Keratinocyte (primary cell): Measurements from ENCODE around the gene PRKAG1. TPM values are rescaled to one million over a fixed set of nuclear protein-coding genes. Genes with fewer than 3 reads are reported as not detected.

ENCODE experiments used
- DNase-seq: peaks from one replicate; pipeline ENCODE4 v3.0.0-alpha.2; 2011; ENCODE audit warnings: low read depth, missing footprints, low spot score
- FAIRE-seq: peaks from 2 replicates; lab custom pipeline; 2011; peaks lifted over from hg19 to GRCh38; lab: Jason Lieb, UNC
- H2AFZ ChIP-seq: 2 replicates; pipeline ENCODE4 v1.6.0; 2012; ENCODE audit warnings: low read length, control low read depth, inconsistent platforms; ENCODE audit not compliant: control insufficient read depth
- H3K27ac ChIP-seq: 2 replicates; pipeline ENCODE4 v1.5.1; 2011; ENCODE audit warnings: low read length; ENCODE audit not compliant: control insufficient read depth, insufficient read depth
- H3K27me3 ChIP-seq: 3 replicates; pipeline ENCODE4 v1.6.0; 2011; ENCODE audit warnings: low read length; ENCODE audit not compliant: control insufficient read depth, insufficient read depth; ENCODE audit errors: extremely low read depth
- H3K36me3 ChIP-seq, 2 experiments: 2 replicates in 1 of 2; 3 replicates in 1 of 2; pipeline ENCODE4 v1.5.1; 2011; ENCODE audit warnings: low read length in 2 of 2, mild to moderate bottlenecking in 1 of 2; ENCODE audit not compliant: control insufficient read depth in 2 of 2, insufficient read depth in 2 of 2; ENCODE audit errors: extremely low read depth in 1 of 2
- H3K4me1 ChIP-seq: 3 replicates; pipeline ENCODE4 v1.5.1; 2011; ENCODE audit warnings: low read length; ENCODE audit not compliant: control insufficient read depth, insufficient read depth; ENCODE audit errors: extremely low read depth
- H3K4me2 ChIP-seq: 3 replicates; pipeline ENCODE4 v1.6.0; 2011; ENCODE audit warnings: low read depth, low read length; ENCODE audit not compliant: control insufficient read depth, insufficient read depth; ENCODE audit errors: extremely low read depth
- H3K4me3 ChIP-seq, 3 experiments: fragments of 200-600 bp in 1 of 3; sonication (generic) in 1 of 3; 2 replicates in 2 of 3; 3 replicates in 1 of 3; pipeline ENCODE4 v1.5.1; 2011 to 2016; ENCODE audit warnings: low read length in 3 of 3, mild to moderate bottlenecking in 3 of 3, control low read depth in 2 of 3, inconsistent platforms in 1 of 3, low read depth in 1 of 3, mixed read lengths in 1 of 3, mixed run types in 1 of 3, moderate library complexity in 1 of 3; ENCODE audit not compliant: control insufficient read depth in 2 of 3, insufficient read depth in 2 of 3; ENCODE audit errors: extremely low read depth in 1 of 3
- H3K79me2 ChIP-seq: 2 replicates; pipeline ENCODE4 v1.6.0; 2012; ENCODE audit warnings: low read length; ENCODE audit not compliant: control insufficient read depth, insufficient read depth
- H3K9ac ChIP-seq: 3 replicates; pipeline ENCODE4 v1.6.0; 2011; ENCODE audit warnings: low read length; ENCODE audit not compliant: control insufficient read depth, insufficient read depth; ENCODE audit errors: extremely low read depth
- H3K9me1 ChIP-seq: 3 replicates; pipeline ENCODE4 v1.6.0; 2011; ENCODE audit warnings: low read length; ENCODE audit not compliant: control insufficient read depth, insufficient read depth; ENCODE audit errors: extremely low read depth
- H3K9me3 ChIP-seq: 2 replicates; pipeline ENCODE4 v1.5.1; 2012; ENCODE audit warnings: low read depth, low read length; ENCODE audit not compliant: control insufficient read depth
- H4K20me1 ChIP-seq: 3 replicates; pipeline ENCODE4 v1.6.0; 2011; ENCODE audit warnings: low read length; ENCODE audit not compliant: control insufficient read depth, insufficient read depth; ENCODE audit errors: extremely low read depth
- EZH2 ChIP-seq: IDR thresholded peaks from one replicate; pipeline ENCODE4 v1.6.1; 2012; ENCODE audit warnings: inconsistent platforms, mild to moderate bottlenecking, low read length, moderate library complexity
- dilution Hi-C: fragments of 300-500 bp; cut with MboI; formaldehyde crosslinking; loops from one replicate; pipeline ENCODE4 v1.7.0; 2020; ENCODE audit warnings: low sequenced_read_pairs; ENCODE audit not compliant: extremely low pct_ligation_motif_present
- polyA plus RNA-seq, 5 experiments: library from polyadenylated mRNA; depleted of rRNA in 3 of 5; stranded (reverse) in 3 of 5; stranded (forward) in 1 of 5; unstranded in 1 of 5; fragments of >200 nt; gene quantifications; 1 replicate in 1 of 5; 2 replicates in 3 of 5; 3 replicates in 1 of 5; pipeline versions ENCODE4 v1.2.1 to v1.2.3, GENCODE V29; 2011 to 2012; ENCODE audit warnings: missing spikeins in 2 of 5, low read depth in 1 of 5, low replicate concordance in 1 of 5
- TF ChIP-seq, protein P1 (sequence below), 3 experiments: IDR thresholded peaks in 1 of 3; conservative IDR thresholded peaks in 1 of 3; optimal IDR thresholded peaks in 1 of 3; 2 replicates in 2 of 3; 3 replicates in 1 of 3; pipeline versions ENCODE3 to v1.5.1; 2011; ENCODE audit warnings: low read length in 3 of 3, mild to moderate bottlenecking in 3 of 3, moderate library complexity in 2 of 3, control low read depth in 1 of 3, inconsistent platforms in 1 of 3; ENCODE audit not compliant: insufficient read depth in 2 of 3; ENCODE audit errors: extremely low read depth in 1 of 3

Gene PRKAG1
- polyA plus RNA-seq, 1 donor (not counting 4 experiments of a cell fraction or from before 2014, with no cell fraction given): 125 TPM

- dilution Hi-C loops: no loop called here
- Histone ChIP-seq H3K9me1 (no peaks in the 10 kb centered on the region), H3K79me2 (no peaks in the 10 kb centered on the region), H3K36me3 (peaks cover 44 to 62% of the 10 kb centered on the region in 2 experiments), H3K27ac (no peak overlapping the region), H2AFZ (no peak overlapping the region), H3K9me3 (no peaks in the 10 kb centered on the region), H3K9ac (no peak overlapping the region), H3K4me2 (no peak overlapping the region), H3K4me1 (no peaks in the 10 kb centered on the region), H3K27me3 (no peaks in the 10 kb centered on the region), H3K4me3 (no peak overlapping the region), H4K20me1 (peaks cover 2% of the 10 kb centered on the region)
- DNase-seq: no peak
- no peak for FAIRE-seq
- TF ChIP-seq, protein P1, sequence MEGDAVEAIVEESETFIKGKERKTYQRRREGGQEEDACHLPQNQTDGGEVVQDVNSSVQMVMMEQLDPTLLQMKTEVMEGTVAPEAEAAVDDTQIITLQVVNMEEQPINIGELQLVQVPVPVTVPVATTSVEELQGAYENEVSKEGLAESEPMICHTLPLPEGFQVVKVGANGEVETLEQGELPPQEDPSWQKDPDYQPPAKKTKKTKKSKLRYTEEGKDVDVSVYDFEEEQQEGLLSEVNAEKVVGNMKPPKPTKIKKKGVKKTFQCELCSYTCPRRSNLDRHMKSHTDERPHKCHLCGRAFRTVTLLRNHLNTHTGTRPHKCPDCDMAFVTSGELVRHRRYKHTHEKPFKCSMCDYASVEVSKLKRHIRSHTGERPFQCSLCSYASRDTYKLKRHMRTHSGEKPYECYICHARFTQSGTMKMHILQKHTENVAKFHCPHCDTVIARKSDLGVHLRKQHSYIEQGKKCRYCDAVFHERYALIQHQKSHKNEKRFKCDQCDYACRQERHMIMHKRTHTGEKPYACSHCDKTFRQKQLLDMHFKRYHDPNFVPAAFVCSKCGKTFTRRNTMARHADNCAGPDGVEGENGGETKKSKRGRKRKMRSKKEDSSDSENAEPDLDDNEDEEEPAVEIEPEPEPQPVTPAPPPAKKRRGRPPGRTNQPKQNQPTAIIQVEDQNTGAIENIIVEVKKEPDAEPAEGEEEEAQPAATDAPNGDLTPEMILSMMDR (optimal IDR thresholded peaks at IDR 0.05 in 1 of 3, IDR thresholded peaks at IDR 0.05 in 1 of 3, conservative IDR thresholded peaks at IDR 0.05 in 1 of 3; ENCODE audit: extremely low read depth in 1 of 3, insufficient read depth in 2 of 3, low read length in 3 of 3): no peak
- TF ChIP-seq EZH2: no peak
Measured at GRCh38 chr12:49026678-49027480, 8.3 kb upstream of the PRKAG1 start.

DNA sequence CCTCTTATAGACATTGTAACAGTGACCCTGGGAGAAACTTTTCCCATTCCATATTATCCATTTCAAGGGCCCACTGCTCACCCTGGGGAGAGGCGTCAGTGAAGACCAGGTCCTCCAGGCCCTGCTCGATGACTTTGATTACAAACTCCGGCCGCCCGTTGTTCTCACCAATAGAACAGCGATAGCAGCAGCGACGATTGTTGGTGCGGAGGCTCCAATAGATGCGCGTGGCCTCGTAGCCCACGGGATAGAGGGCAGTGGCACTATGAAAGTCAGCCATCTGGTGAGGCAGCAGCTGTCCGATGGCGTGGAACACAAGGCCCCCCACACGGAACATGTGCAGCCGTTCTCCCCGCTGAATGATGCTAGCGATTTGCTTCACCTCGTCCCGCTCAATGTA lies 7.5 kb upstream of the PRKAG1 start:
- DNase-seq (no peak), FAIRE-seq (no peak)
- Histone ChIP-seq H3K79me2 (no peaks in the 10 kb centered on the region), H3K9ac (no peak overlapping the region), H2AFZ (no peak overlapping the region), H3K36me3 (peaks cover 39 to 60% of the 10 kb centered on the region in 2 experiments), H3K4me2 (no peak overlapping the region), H3K27me3 (no peaks in the 10 kb centered on the region), H3K4me3 (no peak overlapping the region), H3K9me1 (no peaks in the 10 kb centered on the region), H4K20me1 (no peaks in the 10 kb centered on the region), H3K4me1 (no peaks in the 10 kb centered on the region), H3K27ac (no peak overlapping the region), H3K9me3 (no peaks in the 10 kb centered on the region)
- dilution Hi-C loops: no loop called here
- TF ChIP-seq, protein P1 (optimal IDR thresholded peaks at IDR 0.05 in 1 of 3, IDR thresholded peaks at IDR 0.05 in 1 of 3, conservative IDR thresholded peaks at IDR 0.05 in 1 of 3; ENCODE audit: extremely low read depth in 1 of 3, insufficient read depth in 2 of 3, low read length in 3 of 3): no peak
- TF ChIP-seq EZH2: no peak
